Renal cortex interstitium (tissue), 11 donors: ENCODE measurements around the gene BRDT. TPM values are rescaled to one million over a fixed set of nuclear protein-coding genes. Genes with fewer than 3 reads are reported as not detected.
"Not testable (repeated sequence)": the region's sequence is repeated elsewhere in the genome, so short reads cannot be mapped to it uniquely, and the experiment has no call there.

Experiments used
- DNase-seq, 11 donors: peaks; one replicate each; pipeline ENCODE4 v3.0.0-alpha.2; 2013; ENCODE audit warnings: low read depth in 9 of 11, low spot score in 4 of 11; ENCODE audit errors: extremely low read depth in 1 of 11
- polyA plus RNA-seq, 3 donors: library from polyadenylated mRNA; unstranded; fragments of 120-200 nt; gene quantifications; one replicate each; pipeline ENCODE4 v1.2.1, GENCODE V29; 2013; ENCODE audit not compliant: insufficient read length in 3 of 3

BRDT gene
- polyA plus RNA-seq, 3 donors, result not detected

GRCh38 chr1:91968334-91968733 lies 19.1 kb downstream of the BRDT start:
- no peak for DNase-seq

DNA sequence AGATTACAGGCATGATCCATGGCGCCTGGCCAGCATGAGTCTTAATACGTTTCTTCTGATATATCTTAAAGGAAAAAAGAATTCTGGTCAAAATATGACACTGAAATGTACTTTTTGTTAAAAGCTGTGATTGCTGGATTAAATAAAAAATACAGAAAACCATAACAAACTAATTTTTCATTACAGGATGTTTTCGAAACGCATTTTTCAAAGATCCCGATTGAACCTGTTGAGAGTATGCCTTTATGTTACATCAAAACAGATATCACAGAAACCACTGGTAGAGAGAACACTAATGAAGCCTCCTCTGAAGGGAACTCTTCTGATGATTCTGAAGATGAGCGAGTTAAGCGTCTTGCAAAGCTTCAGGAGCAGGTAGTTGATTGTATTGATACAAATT lies 30.2 kb downstream of the BRDT start:
- no peak for DNase-seq

DNA sequence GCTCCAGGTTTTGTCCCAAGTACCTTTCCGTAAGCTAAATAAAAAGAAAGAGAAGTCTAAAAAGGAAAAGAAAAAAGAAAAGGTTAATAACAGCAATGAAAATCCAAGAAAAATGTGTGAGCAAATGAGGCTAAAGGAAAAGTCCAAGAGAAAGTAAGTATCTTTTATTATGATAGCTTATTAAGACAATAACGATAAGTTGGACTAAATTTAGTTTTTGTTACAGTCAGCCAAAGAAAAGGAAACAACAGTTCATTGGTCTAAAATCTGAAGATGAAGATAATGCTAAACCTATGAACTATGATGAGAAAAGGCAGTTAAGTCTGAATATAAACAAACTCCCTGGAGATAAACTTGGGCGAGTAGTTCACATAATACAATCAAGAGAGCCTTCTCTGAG lies 31.5 kb downstream of the BRDT start:
- DNase-seq, result no peak

- DNase-seq, result no peak
Observed at GRCh38 chr1:91981996-91982609, 32.9 kb downstream of the BRDT start.

- no peak for DNase-seq
Observed at GRCh38 chr1:91993256-91993655, 44.1 kb downstream of the BRDT start.

- peak; percentile 12 to 37 (median 25) for DNase-seq
Observed at GRCh38 chr1:91997607-91998195, 48.5 kb downstream of the BRDT start.

GRCh38 chr1:92004129-92004528 lies 54.9 kb downstream of the BRDT start:
- no peak for DNase-seq

- no peak for DNase-seq
Observed at GRCh38 chr1:92013923-92014322, 64.7 kb downstream of the BRDT start.

- DNase-seq, result no peak
Observed at GRCh38 chr1:92016720-92017316, 67.6 kb downstream of the BRDT start.

DNA sequence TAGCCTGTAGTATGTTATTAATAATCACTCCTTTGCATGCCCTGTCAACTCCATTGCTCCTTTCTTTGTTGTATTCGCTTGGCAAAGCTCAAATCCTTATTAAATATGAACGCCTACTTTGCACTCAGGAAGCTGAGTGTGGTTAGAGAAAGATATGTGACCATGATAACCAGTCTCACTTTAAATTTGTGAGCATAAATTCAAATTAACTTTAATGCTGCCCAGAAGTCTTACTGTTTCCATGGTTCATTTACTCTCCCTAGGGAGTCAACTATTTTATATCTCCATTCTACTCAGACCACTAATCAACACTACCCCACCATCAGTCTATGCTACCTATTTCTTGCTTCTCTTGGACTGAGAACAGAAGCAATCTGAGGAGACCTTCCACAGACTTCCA lies 68.5 kb downstream of the BRDT start:
- DNase-seq, result no peak

GRCh38 chr1:92026042-92026441 lies 76.8 kb downstream of the BRDT start:
- not testable (repeated sequence) for DNase-seq

GRCh38 chr1:92026806-92027205 lies 77.6 kb downstream of the BRDT start:
- no peak for DNase-seq

- peak in 4 of 11 donors; percentile 3 to 18 (median 9) for DNase-seq
Observed at GRCh38 chr1:92029241-92029922, 80.2 kb downstream of the BRDT start.

GRCh38 chr1:92030656-92031107 lies 81.5 kb downstream of the BRDT start:
- DNase-seq, result peak in 3 of 11 donors; percentile 3 to 15 (median 7)

DNA sequence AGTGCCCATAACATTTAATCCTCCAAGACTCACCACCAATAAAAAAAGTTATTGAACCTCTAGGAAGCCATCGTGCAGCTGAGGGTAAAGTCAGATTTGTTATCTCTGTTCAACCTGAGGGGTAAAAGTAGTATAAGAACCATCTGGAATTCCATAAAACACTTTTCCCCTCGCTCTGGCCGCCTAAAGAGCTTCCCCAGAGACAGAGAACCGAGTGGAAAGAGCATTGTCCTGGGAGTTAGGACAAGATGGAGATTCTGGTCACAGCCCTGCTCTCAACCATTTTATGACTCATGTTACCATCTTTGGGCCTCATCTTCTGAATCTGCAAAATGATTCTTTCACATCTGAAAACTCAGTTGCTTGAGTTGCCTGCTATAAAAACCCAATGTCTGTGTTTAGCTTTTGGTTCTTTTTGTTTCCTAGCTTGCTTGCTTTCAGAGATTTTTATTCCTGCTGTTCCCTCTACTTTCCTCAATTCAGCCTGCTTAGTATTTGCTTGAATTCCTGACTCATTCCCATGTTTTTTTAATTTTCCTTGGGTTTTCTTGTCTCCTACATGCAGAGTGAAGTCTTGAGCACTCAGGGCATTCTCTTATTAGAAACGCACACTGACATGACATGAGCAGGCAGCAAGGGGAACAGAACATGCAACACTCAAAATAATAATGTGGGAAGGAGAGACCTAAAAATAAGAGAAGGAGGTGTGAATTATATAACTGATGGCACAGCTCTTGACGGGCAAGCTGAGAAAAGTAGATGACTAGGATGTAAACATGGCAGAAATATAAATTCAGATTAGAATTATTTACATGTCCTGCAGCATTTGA lies 82.3 kb downstream of the BRDT start:
- no peak for DNase-seq

- DNase-seq, result no peak
Observed at GRCh38 chr1:92037400-92037799, 88.2 kb downstream of the BRDT start.

DNA sequence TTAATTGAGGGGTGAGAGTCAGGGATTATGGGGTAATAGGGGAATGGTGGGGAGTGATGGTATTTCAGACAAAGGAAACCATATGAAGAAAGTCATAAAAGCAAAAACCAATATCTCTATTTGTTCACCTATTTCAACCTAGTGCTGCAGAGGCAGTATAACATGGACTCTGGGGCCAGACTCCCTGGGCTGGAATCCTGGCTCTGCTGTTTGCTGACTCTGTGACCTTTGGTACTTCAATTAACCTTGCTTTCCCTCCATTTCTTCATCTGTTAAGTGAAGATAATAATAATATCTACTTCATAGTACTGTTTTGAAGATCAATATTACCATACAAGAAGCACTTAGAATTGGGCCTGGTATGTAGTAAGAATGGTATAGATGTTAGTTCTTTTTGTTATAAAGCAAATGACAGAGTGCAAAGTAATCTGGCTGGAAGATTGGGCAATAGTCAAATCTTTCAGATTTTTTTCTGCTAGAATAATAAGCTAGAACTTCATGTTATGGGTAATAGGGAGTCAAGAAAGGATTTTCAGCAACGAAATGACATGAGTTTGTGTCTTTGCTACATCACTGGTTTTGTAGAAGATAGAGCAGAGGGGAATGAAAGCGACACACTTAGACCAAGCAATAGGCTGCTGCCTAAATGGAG lies 89.6 kb downstream of the BRDT start:
- no peak for DNase-seq

DNA sequence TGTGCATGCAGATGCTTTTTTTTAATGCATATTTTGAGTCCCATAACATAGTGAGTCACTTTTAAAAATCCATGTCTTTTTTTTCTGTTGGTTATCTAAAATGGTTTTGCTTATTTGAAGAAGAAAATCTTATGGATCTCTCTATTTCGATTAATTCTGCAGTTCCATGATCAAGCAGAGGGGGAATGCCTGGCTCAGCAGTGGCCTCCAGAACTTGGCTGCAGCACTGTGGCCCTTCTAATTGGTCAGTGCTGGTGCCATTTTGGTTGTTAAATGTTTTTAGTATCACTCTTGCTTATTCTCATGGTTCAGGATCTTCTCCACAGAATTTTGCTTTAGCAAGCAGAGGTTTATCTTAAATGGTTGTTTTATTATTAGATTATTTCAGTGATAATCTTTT lies 91.8 kb downstream of the BRDT start:
- no peak for DNase-seq

- no peak for DNase-seq
Observed at GRCh38 chr1:92043621-92044020, 94.4 kb downstream of the BRDT start.
